AG04450 (cell line): ENCODE measurements around the gene RAB30. TPM values are rescaled to one million over a fixed set of nuclear protein-coding genes. Genes with fewer than 3 reads are reported as not detected.
"Not testable (repeated sequence)": the region's sequence is repeated elsewhere in the genome, so short reads cannot be mapped to it uniquely, and the experiment has no call there.

Source experiments
- CTCF ChIA-PET: fragments of 300-600, 350-600 bp; formaldehyde crosslinking; extraction: SDS; loops from one replicate; lab custom pipeline; 2022; ENCODE audit warnings: antibody characterized with exemption, inconsistent platforms; lab: Charles Lee
- POLR2A ChIA-PET: fragments of 350-600 bp; formaldehyde crosslinking; extraction: SDS; loops from one replicate; lab custom pipeline; 2021; ENCODE audit warnings: antibody characterized with exemption, inconsistent platforms; lab: Yijun Ruan, JAX
- DNase-seq: peaks from one replicate; pipeline ENCODE4 v3.0.0-alpha.2; 2011; ENCODE audit warnings: low read depth, low spot score
- H3K27ac ChIP-seq: one replicate; pipeline ENCODE4 v1.5.1; 2012; ENCODE audit warnings: low read depth, low read length, control low read depth
- H3K27me3 ChIP-seq: one replicate; pipeline ENCODE4 v1.6.0; 2012; ENCODE audit warnings: low read length; ENCODE audit not compliant: control insufficient read depth, insufficient read depth
- H3K4me3 ChIP-seq: 2 replicates; pipeline ENCODE4 v1.5.1; 2011; ENCODE audit warnings: mild to moderate bottlenecking, low read depth, low read length, control low read depth
- H3K9me3 ChIP-seq: 2 replicates; pipeline ENCODE4 v1.5.1; 2012; ENCODE audit warnings: low read length; ENCODE audit not compliant: control insufficient read depth, insufficient read depth
- polyA plus RNA-seq: library from polyadenylated mRNA; depleted of rRNA; stranded (reverse); fragments of >200 nt; gene quantifications from 2 replicates; pipeline ENCODE4 v1.2.3, GENCODE V29; 2011
- TF ChIP-seq, protein P1 (sequence below): IDR thresholded peaks from 2 replicates; pipeline ENCODE4 v1.5.1; 2011; ENCODE audit warnings: low read depth, low read length, control low read depth, inconsistent platforms

Gene RAB30
- polyA plus RNA-seq, 1 experiment = 11.8 TPM

DNA sequence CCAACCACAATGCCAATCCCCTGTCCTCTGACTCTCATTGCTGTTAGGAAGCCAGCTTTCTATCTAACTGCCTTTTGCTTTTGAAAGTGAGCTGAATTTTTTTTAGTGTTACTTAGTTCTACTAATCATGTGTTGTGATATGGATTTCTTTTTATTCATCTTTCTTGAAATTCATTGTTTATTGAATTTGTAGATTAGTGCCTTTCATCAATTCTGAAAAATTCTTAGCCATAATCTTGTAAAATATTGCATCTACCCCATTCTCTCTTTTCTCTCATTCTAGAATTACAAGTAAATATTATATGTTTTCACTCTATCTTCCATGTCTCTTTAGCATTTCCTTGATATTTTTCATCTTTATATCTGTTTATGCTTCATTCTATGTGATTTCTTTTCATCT, 122.3 kb downstream of the RAB30 start:
- TF ChIP-seq, protein P1, sequence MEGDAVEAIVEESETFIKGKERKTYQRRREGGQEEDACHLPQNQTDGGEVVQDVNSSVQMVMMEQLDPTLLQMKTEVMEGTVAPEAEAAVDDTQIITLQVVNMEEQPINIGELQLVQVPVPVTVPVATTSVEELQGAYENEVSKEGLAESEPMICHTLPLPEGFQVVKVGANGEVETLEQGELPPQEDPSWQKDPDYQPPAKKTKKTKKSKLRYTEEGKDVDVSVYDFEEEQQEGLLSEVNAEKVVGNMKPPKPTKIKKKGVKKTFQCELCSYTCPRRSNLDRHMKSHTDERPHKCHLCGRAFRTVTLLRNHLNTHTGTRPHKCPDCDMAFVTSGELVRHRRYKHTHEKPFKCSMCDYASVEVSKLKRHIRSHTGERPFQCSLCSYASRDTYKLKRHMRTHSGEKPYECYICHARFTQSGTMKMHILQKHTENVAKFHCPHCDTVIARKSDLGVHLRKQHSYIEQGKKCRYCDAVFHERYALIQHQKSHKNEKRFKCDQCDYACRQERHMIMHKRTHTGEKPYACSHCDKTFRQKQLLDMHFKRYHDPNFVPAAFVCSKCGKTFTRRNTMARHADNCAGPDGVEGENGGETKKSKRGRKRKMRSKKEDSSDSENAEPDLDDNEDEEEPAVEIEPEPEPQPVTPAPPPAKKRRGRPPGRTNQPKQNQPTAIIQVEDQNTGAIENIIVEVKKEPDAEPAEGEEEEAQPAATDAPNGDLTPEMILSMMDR = no peak
- no peak overlapping the region for H3K27ac ChIP-seq
- POLR2A ChIA-PET = no interaction called here
- CTCF ChIA-PET = no interaction called here
- no peaks in the 10 kb centered on the region for H3K27me3 ChIP-seq
- no peak for DNase-seq
- no peak overlapping the region for H3K4me3 ChIP-seq
- no peaks in the 10 kb centered on the region for H3K9me3 ChIP-seq

DNA sequence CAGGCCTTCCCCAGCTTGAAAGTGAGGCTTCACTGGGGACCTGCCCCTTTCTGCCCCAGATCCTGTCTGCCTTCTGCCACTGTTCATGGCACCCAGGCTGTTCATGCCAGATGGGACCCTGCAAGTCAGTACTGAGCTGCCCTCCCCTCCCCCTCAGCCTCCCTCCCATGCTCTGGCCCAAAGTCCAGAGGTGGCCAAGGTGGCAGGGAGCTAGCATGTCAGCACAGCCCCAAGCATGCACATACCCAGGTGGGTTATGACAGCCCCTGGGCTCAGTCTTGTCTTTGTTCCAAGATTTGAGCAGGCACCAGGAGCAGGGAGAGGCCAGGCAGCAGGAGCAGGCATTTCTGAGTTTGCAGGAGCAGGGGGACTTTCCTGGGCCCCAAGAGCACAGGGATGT, 126.0 kb downstream of the RAB30 start:
- TF ChIP-seq, protein P1 = no peak
- DNase-seq = no peak
- Histone ChIP-seq H3K27ac (no peak overlapping the region), H3K27me3 (no peaks in the 10 kb centered on the region), H3K9me3 (no peaks in the 10 kb centered on the region), H3K4me3 (no peak overlapping the region)
- POLR2A ChIA-PET = no interaction called here
- CTCF ChIA-PET = no interaction called here

DNA sequence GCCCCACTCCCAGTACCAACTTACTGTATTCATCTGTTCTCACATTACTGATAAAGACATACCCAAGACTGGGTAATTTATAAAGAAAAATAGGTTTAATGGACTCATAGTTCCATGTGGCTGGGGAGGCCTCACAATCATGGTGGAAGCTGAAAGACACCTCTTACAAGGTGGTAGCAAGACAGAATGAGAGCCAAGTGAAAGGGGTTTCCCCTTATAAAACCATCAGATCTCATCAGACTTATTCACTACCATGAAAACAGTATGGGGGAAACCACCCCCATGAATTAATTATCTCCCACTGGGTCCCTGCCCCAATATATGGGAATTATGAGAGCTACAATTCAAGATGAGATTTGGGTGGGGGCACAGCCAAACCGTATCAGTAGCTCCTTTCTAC, 126.7 kb downstream of the RAB30 start:
- H3K9me3 ChIP-seq, CTCF ChIA-PET, H3K27ac ChIP-seq, H3K4me3 ChIP-seq, H3K27me3 ChIP-seq, POLR2A ChIA-PET, DNase-seq: not testable (repeated sequence)

DNA sequence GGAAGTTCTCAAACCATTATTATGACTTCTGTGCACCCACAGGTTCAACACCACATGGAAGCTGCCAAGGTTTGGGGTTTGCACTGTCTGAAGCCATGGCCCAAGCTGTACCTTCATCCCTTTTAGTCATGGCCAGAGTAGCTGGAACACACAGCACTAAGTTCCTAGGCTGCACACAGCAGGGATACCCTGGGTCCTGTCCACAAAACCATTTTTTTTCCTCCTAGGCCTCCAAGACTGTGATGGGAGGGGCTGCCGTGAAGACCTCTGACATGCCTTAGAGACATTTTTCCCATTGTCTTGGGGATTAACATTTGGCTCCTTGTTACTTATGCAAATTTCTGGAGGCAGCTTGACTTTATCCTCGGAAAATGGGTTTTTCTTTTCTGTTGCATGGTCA, 127.5 kb downstream of the RAB30 start:
- Histone ChIP-seq H3K4me3 (no peak overlapping the region), H3K9me3 (no peaks in the 10 kb centered on the region), H3K27ac (no peak overlapping the region), H3K27me3 (no peaks in the 10 kb centered on the region)
- DNase-seq = no peak
- ChIA-PET CTCF (no interaction called here), POLR2A (no interaction called here)
- TF ChIP-seq, protein P1 = no peak

DNA sequence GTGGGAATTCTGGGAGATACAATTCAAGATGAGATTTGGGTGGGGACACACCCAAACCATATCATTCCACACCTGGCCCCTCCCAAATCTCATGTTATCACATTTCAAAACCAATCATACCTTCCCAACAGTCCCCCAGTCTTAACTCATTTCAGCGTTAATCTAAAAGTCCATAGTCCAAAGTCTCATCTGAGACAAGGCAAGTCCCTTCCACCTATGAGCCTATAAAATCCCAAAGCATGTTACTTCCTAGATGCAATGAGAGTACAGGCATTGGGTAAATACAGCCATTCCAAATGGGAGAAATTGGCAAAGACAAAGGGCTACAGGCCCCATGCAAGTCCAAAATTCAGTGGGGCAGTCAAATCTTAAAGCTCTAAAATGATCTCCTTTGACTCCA, 128.3 kb downstream of the RAB30 start:
- CTCF ChIA-PET, H3K4me3 ChIP-seq, H3K9me3 ChIP-seq, H3K27me3 ChIP-seq, H3K27ac ChIP-seq, DNase-seq, POLR2A ChIA-PET: not testable (repeated sequence)

DNA sequence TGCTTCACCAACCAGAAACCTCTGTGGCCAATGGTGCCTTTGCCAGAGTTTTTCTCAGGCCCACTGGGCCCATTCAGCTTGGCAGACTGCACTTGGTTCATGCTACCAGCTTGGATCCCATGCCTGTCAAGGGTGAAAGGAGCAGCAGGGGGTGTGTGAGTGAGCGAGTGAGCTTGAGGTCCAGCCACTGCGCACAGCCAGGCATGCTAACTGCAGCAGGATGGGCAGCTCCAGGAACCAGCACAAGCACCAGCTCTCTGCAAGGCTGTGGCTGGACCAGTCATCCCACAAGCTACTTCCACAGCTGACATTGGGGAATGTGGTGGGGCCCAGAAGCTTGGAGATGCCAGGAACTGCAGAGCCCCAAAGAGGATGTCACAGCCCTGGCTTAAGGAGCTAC, 129.3 kb downstream of the RAB30 start:
- no peaks in the 10 kb centered on the region for H3K9me3 ChIP-seq
- H3K4me3 ChIP-seq = no peak overlapping the region
- H3K27me3 ChIP-seq = no peaks in the 10 kb centered on the region
- no peak overlapping the region for H3K27ac ChIP-seq
- TF ChIP-seq, protein P1 = no peak
- no peak for DNase-seq
- POLR2A ChIA-PET = no interaction called here
- CTCF ChIA-PET = interaction anchor here (0.9 kb wide), 1 partner anchor 16 kb away, joined by 3 read pairs; no protein-coding TSS in a partner anchor
